NCI-H460 (cell line): ENCODE data around the gene ZBBX. TPM values are rescaled to one million over a fixed set of nuclear protein-coding genes. Genes with fewer than 3 reads are reported as not detected.

Experiments used
- DNase-seq: peaks from one replicate; pipeline ENCODE4 v3.0.0-alpha.2; 2016; ENCODE audit warnings: low read depth; ENCODE audit errors: extremely low read depth
- total RNA-seq: library from RNA; depleted of rRNA; stranded (reverse); fragments of >200 nt; shearing (Covaris generic); gene quantifications from 2 replicates; pipeline ENCODE4 v1.2.3, GENCODE V29; 2014

The ZBBX gene
- total RNA-seq, 1 experiment from 2014 or later, result 0.05 TPM

GRCh38 chr3:167306319-167306718 is 73.8 kb downstream of the ZBBX start:
- no peak for DNase-seq

DNA sequence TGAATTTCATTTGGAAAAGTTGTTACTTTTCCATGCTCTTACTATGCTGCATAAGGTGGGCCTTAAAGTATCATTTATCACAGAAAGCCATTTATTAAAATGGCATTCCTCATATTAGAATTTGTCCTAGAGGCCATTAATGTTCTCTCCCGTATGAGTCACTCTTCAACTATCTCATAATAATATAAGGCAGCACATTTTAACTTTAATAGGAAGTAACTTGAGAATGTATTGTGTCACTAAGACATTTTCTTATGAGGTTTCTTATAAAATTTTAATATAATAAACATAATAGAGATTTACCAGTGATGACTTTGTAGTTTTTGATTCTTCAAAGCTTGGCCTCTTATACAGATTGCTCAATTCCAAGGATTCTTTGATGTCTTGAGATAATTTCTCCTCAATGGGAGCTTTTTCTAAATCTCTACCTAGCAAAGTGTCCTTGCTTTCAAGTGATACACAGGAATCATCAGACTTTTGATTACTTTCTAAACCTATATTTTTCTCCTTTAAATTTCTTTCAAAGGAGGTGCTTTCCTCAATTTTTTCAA is 74.7 kb downstream of the ZBBX start:
- no peak for DNase-seq

- DNase-seq, result no peak
Measured at GRCh38 chr3:167304077-167304476, 76.0 kb downstream of the ZBBX start.

DNA sequence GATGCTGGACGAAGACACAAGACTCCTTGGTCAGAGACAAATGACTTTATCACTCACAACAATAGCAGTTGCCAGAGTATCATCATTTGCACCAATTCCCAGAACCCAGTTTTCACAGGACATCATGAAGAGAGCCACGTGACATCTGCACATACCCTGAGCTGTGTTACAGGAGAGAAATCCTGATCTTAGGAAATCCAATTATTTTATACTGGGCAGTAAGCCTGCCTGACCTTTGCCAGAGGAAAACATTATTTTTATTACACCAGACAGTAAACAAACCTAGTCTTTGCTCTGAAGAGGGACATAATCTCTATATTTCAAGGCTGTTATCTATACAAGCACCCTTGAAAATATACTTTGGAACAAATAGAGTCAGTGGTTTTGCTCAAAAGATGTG is 77.4 kb downstream of the ZBBX start:
- no peak for DNase-seq

GRCh38 chr3:167300207-167300606 is 79.9 kb downstream of the ZBBX start:
- DNase-seq, result no peak

DNA sequence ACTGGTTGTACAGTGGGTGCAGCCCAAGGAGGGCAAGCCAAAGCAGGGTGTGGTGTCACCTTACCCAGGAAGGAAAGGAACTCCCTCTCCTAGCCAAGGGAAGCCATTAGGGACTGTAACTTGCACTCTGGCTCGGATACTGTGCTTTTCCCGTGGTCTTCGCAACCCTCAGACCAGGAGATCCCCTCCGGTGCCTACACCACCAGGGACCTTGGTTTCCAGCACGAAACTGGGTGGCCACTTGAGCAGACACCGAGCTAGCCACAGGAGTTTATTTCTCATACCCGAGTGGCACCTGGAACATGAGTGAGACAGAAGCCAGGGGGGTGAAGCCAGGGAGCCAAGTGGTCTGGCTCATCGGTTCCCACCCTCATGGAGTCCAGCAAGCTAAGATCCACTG is 90.7 kb downstream of the ZBBX start:
- no peak for DNase-seq

GRCh38 chr3:167288737-167289136 is 91.4 kb downstream of the ZBBX start:
- DNase-seq, result no peak

GRCh38 chr3:167287308-167287707 is 92.8 kb downstream of the ZBBX start:
- DNase-seq, result no peak

DNA sequence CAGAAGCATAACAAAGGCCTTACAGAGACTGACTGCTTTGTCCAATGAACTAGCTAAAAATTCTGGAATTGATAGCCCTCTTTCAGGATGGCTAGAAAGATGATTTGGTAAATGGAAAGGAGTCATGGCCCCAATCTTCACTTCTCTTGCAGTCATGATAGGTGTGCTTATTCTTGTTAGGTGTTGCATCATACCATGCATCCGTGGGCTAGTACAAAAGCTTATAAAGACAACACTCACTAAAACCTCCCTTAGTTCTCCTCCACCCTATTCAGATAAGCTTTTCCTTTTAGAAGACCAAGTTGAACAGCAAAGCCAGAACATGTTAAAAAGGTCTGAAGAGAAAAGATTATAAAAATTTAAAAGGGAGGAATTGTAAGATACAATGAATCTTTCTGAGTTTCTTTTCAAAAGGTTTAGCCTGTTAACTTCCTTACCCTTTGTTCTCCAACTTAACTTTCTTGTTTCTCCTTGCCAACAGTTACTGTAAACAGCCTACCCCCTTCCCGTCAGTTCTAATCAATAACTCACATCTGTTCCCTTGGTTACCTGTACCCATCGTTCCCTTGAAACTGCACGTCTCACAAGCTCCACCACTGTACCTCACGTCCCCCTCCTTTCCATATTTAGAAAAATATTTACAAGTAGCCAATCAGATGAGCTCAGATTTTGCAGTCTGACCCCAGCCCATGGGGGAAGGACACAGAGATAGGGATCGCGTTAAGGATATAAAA is 105.8 kb downstream of the ZBBX start:
- DNase-seq, result no peak

GRCh38 chr3:167253037-167253436 is 127.1 kb downstream of the ZBBX start:
- no peak for DNase-seq

DNA sequence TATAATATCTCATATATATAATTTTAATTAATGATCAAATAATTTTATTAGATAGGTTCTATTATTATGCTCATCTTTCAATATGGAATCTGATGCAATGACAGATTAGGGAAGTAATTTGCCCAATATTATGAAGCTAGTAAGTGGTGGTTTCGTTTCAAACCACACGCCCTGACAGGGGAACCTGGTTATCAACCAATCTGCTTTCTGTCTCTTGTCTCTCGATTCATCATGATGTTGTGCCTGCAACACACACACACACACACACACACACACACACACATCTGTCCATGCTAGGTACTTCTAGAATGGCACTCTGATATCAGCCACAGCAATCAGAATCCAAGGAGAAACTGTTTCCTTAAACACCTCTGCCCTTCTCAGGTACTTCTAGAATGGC is 128.4 kb downstream of the ZBBX start:
- no peak for DNase-seq

DNA sequence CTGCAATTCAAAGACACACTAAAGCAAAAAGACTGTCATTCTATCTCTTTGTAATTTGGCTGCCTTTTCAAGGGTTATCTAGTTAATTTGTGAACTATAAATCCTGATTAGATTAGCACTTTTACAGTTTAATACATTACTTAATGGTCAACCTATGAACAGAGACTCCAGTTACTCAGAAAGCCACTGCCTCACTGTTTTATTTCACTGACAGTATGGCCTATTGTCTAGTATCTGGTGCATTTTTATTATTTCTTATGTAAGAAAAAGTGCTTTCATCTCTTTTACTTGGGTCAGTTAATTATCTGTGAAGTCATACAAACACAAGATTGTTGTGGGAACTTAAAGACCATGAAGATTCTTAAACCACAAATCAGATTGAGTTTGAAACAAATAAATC is 133.8 kb downstream of the ZBBX start:
- no peak for DNase-seq

- DNase-seq, result no peak
Measured at GRCh38 chr3:167241048-167241845, 138.8 kb downstream of the ZBBX start.

GRCh38 chr3:167228135-167228534 is 152.0 kb downstream of the ZBBX start:
- DNase-seq, result no peak

- no peak for DNase-seq
Measured at GRCh38 chr3:167225821-167226220, 154.3 kb downstream of the ZBBX start.

DNA sequence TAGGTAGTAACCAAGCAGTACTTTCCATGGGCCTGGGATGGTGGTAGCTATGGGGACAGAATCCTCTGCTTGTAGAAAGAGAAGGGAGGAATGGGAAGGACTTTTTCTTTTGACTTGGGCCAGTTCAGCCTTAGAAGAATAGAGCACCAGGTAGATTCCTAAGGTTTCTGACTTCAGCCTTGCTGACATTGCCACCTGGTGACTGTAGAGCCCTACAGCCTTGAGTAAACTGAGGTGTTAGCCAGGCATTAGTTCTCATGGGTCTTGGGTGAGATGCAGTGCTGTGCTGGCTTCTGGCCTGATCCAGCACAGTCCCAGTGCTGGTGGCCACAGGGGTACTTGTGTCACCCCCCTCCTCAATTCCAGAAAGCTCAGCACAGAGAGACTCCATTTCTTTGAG is 171.1 kb downstream of the ZBBX start:
- DNase-seq, result no peak

DNA sequence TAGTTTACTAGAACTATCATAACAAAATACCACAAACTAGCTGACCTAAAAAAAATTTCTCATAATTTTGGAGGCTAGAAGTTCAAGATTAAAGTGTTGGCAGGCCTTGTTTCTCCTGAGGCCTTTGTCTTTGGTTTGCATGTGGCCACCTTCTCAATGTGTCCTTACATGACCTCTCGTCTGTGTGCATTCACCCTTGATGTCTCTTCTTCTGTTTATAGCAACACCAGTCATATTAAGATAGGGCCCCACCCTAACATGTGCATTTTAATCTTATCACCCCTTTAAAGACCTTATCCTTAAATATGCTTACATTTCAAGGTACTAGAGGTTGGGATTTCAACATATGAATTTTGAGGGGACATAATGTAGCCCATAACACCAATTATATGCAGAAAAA is 177.0 kb downstream of the ZBBX start:
- no peak for DNase-seq

- no peak for DNase-seq
Measured at GRCh38 chr3:167198949-167199600, 181.0 kb downstream of the ZBBX start.
